Activated T-cell treated with anti-CD3 and anti-CD28 coated beads for 24 hours (primary cell): ENCODE measurements around the gene INPP5F.

ENCODE experiments used
- DNase-seq: peaks from one replicate; pipeline ENCODE4 v3.0.0-alpha.2; 2020; ENCODE audit warnings: low read depth

Gene INPP5F

GRCh38 chr10:119725828-119726675 lies at the start of gene INPP5F:
INPP5F (plus strand) TSS chr10:119726050; CDS start chr10:119726263, 213 bp downstream.
- DNase-seq: peak; percentile 99

- DNase-seq: no peak
These were observed 48.7 kb upstream of the INPP5F start for GRCh38 chr10:119677126-119677525.

DNA sequence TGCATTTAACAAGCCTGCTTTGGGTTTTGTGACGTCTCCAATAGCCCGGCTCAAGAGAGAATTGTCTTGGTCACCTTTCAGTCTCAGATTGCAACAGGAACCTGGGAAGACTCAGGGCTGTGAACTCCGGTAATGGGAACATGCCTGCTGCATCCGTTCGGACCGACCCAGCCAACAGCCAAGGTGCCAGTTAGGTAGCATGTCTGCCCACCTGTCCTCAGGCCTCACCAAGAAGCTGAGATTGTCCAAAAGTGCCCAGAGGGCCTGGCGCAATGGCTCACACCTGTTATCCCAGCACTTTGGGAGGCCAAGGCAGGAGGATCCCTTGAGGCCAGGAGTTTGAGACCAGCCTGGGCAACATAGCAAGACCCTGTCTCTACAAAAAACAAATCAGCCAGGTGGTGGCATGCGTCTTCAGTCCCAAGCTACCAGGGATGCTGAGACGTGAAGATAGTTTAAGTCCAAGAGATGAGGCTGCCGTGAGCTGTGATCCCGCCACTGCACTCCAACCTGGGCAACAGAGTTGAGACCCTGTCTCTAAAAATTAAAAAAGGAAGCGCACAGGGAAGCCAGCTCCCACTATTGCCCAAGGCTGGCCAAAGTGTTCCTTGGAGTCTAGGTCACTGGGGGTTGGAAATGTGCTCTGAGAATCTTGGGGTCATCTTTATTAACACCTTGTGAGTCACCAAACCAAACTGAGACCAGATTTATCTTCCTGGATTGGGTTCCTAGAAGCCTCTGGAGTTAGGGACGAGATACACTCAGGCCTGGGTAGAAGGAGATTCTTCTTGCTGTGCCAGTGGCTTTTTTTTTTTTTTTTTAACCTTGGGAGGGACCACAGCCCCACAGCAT lies 47.7 kb upstream of the INPP5F start:
- no peak for DNase-seq

DNA sequence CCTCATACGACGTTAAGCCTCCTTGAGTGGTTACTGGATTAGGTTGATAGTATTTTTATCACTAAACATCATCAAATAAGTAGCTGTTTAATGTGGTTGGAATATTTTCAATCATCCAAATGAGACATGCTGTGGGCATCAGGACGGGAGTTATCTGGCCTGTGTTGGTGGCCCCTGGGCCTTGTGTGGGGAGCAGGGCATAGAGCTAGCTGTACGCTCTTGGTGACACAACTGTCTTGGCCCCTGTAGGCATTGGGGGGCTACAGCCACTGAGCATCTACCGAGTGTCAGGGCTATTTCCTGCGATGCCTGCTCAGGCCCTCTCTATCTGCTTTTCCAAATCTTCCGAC lies 46.4 kb upstream of the INPP5F start:
- DNase-seq: no peak

DNA sequence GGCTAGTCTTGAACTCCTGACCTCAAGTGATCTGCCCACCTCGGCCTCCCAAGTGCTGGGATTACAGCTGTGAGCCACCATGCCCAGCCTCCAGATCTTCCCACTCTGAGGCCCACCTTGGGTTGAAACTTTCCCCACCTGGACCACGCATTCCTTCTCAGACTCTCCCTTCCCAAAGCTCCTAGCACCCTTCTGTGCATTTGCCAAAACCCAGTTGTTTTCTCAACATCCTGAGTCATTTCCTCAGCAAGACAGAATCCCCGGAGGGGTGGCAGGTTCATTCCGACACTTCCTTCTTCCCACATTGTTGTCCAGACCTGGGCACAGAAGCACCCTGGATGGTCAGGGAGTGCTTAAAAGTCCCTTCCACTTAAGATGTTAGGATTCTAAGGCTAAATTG lies 45.8 kb upstream of the INPP5F start:
- no peak for DNase-seq

GRCh38 chr10:119680650-119681081 lies 45.2 kb upstream of the INPP5F start:
- DNase-seq: no peak

GRCh38 chr10:119686465-119687191 lies 39.2 kb upstream of the INPP5F start:
- DNase-seq: peak; percentile 85

DNA sequence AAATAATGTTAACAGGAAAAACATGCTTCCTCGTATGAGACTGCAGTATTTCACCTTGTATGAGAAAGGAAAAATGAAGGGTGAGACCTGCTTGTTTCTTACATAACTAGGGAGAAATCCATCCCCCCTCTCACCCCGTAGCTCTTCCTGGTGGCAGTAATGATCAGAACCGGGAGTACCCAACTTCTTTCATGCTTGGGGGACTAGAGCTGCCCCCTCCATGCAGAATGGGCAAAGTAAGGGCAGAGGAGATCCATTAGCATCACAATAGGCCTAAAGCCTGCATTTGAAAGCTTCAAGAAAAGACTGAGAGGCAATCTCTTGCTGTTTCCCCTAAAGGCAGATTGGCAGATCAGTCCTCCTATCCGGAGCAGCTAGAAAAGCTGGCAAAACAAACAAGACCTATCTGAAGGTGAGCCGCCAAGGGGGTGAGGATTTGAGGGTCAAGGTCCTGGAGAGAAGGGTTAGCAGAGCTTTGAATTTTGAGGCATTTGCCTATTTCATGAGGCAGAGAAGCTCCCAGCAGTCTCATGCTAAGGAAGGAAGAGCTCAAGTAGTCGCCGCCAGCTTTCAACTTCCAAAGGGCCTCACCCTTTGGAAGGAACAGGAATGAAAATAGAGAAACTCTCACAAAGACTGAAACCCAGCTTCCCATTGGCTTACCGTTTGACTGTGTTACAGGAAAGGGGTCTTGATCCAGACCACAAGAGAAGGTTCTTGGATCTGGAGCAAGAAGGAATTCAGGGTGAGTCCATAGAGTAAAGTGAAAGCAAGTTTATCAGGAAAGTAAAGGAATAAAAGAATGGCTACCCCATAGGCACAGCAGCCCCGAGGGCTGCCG lies 38.4 kb upstream of the INPP5F start:
- no peak for DNase-seq

GRCh38 chr10:119688033-119688508 lies 37.8 kb upstream of the INPP5F start:
- no peak for DNase-seq

- no peak for DNase-seq
These were observed 36.8 kb upstream of the INPP5F start for GRCh38 chr10:119689016-119689580.

DNA sequence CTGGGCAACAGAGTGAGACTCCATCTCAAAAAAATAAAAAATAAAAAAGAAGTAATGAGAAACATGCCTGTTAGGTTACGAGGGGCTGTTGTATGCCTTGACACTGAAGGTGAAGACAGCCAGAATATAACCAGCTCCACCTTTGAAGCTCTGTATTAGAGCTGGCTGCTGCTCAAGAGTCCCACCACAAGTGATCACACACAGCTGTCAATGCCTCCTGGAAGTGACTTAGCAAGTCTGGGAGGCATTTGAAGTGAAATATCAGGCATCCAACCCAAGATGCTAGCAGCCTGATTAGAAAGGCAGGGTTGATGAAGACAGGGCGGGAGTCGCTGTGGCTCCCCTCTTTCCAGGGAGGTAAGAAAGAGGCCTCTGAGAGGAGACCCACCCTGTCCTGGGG lies 34.1 kb upstream of the INPP5F start:
- no peak for DNase-seq

GRCh38 chr10:119693262-119693957 lies 32.4 kb upstream of the INPP5F start:
- DNase-seq: no peak

DNA sequence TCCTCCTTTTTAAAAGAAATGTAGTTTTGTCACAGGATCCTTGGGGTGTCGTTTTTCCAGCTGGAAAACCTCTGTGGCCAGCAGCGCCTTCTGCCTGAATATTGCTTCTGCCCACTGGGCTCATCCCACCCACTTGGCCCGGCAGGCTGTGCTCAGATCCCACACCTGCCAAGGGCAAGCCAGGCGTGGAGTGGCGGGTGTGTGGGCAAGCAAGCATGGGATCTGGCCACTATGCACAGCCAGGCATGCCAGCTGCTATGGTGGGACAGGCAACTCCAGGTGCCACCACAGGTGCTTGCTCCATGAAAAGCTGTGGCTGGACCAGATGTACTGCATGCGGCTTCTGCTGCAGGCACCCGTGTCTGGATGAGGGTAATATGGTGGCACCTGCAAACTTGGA lies 31.2 kb upstream of the INPP5F start:
- DNase-seq: no peak

- no peak for DNase-seq
These were observed 25.4 kb upstream of the INPP5F start for GRCh38 chr10:119700321-119700954.

DNA sequence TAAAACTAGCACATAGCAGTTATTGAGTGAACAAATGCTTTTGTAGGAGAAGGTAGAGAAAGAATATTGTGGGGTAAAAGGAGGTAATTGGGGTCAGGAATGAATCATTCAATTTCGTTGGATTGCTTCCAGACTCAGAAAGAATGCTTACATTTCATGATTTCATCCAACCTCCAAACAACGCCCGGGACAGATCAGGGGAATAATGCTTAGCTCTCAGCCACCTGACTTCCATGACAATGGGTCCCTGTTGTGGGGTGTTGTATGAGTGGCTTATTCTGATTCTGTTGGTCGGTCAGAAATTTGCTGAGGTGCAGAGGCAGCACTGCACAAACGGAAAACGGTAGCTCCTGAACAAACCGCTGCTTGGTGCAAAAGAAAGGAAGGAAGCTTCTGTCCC lies 24.0 kb upstream of the INPP5F start:
- DNase-seq: no peak

- DNase-seq: no peak
These were observed 23.3 kb upstream of the INPP5F start for GRCh38 chr10:119702583-119702982.

DNA sequence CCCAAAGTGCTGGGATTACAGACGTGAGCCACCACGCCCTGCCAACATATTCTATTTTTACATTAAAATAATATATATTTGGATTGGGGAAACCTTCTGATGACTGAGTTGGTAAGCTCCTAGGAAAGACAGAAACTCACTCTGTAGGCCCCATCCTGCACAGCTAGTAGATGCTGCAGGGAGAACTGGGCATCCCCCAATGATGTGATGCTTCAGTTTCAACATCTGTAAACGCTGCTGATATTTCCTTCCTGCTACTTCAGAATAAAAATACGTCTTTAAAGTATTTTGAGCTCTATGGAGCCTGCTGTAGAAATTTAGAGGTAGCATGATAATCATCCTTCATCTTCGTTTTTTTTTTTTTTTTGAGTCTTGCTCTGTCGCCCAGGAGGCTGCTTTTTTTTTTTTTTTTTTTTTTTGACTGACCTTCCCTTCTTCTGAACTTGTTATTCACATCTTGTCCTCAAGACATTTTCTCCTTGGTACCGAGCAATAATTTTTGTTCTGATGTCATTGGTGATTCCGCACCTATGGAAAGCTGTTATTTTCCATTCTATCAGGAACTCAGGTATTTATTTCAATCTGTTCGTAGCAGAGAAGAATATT lies 21.8 kb upstream of the INPP5F start:
- no peak for DNase-seq

GRCh38 chr10:119705434-119705831 lies 20.4 kb upstream of the INPP5F start:
- no peak for DNase-seq

- DNase-seq: no peak
These were observed 19.1 kb upstream of the INPP5F start for GRCh38 chr10:119706521-119707278.
